HepG2 (cell line): ENCODE measurements around the gene HSPB2. TPM values are rescaled to one million over a fixed set of nuclear protein-coding genes. Genes with fewer than 3 reads are reported as not detected.

Experiments
- HOXD1 ChIP-seq: sonication (generic); formaldehyde crosslinking; IDR thresholded peaks from 2 replicates; pipeline ENCODE4 v1.5.0; 2020; ENCODE audit warnings: missing genetic modification reagents
- MBNL3 ChIP-seq: fragments of 250-450 bp; sonication (Bioruptor Pico); conservative IDR thresholded peaks from 2 replicates; pipeline ENCODE4 v1.8.0; 2022; ENCODE audit warnings: mild to moderate bottlenecking, inconsistent platforms
- PRMT3 ChIP-seq: sonication (generic); formaldehyde crosslinking; IDR thresholded peaks from 2 replicates; pipeline ENCODE4 v1.8.1; 2022; ENCODE audit warnings: low read depth, mild to moderate bottlenecking, moderate library complexity, missing genetic modification reagents, borderline replicate concordance
- RCOR2 ChIP-seq: IDR thresholded peaks from 2 replicates; pipeline ENCODE4 v1.6.1; 2016; ENCODE audit warnings: missing biosample characterization, missing genetic modification reagents
- RNF2 ChIP-seq: fragments of 450-650 bp; conservative IDR thresholded peaks from 2 replicates; pipeline ENCODE4 v1.6.1; 2016; ENCODE audit warnings: low read depth
- U2AF1 ChIP-seq: fragments of 200-400 bp; formaldehyde crosslinking; optimal IDR thresholded peaks from 2 replicates; pipeline ENCODE3; 2017; ENCODE audit warnings: mild to moderate bottlenecking, low read depth, low read length
- ZNF12 ChIP-seq: sonication (generic); formaldehyde crosslinking; IDR thresholded peaks from 2 replicates; pipeline ENCODE4 v1.5.0; 2020; ENCODE audit warnings: missing genetic modification reagents
- ZNF317 ChIP-seq: sonication (generic); formaldehyde crosslinking; IDR thresholded peaks from 2 replicates; pipeline ENCODE4 v1.5.0; 2020; ENCODE audit warnings: mild to moderate bottlenecking, missing genetic modification reagents
- ZNF564 ChIP-seq: sonication (generic); formaldehyde crosslinking; IDR thresholded peaks from 2 replicates; pipeline ENCODE4 v1.8.1; 2023; ENCODE audit warnings: mild to moderate bottlenecking, missing genetic modification reagents
- ZSCAN20 ChIP-seq: sonication (generic); formaldehyde crosslinking; IDR thresholded peaks from 2 replicates; pipeline ENCODE4 v1.4.0; 2020; ENCODE audit warnings: missing genetic modification reagents, mild to moderate bottlenecking, borderline replicate concordance
- polyA plus RNA-seq, 8 experiments: library from polyadenylated mRNA; depleted of rRNA in 3 of 8; stranded (reverse) in 7 of 8; unstranded in 1 of 8; fragments of >200 nt; fragmentation: Illumina TruSeq in 4 of 8; extraction: Trizol in 4 of 8; gene quantifications; 2 replicates each; pipeline versions ENCODE4 v1.2.1 to v1.2.3, GENCODE V29; 2011 to 2016; ENCODE audit warnings: low read depth in 4 of 8, missing spikeins in 1 of 8, mixed read lengths in 1 of 8; ENCODE audit not compliant: insufficient read depth in 1 of 8
- total RNA-seq, 5 experiments: library from RNA; depleted of rRNA; stranded (reverse); fragments of >200 nt; fragmentation: Illumina TruSeq; extraction: Trizol; gene quantifications; 2 replicates each; pipeline ENCODE4 v1.2.3, GENCODE V29; 2016; ENCODE audit warnings: low read depth in 1 of 5
- TF ChIP-seq, protein P1 (sequence below): sonication (generic); formaldehyde crosslinking; IDR thresholded peaks from 2 replicates; pipeline ENCODE4 v1.8.0; 2022; ENCODE audit warnings: missing genetic modification reagents, mild to moderate bottlenecking, borderline replicate concordance
- TF ChIP-seq, protein P2 (sequence below): sonication (generic); formaldehyde crosslinking; IDR thresholded peaks from 2 replicates; pipeline ENCODE4 v1.9.0; 2021; ENCODE audit warnings: missing genetic modification reagents, borderline replicate concordance
- TF ChIP-seq, protein P3 (sequence below), 2 experiments: sonication (generic) in 1 of 2; formaldehyde crosslinking in 1 of 2; IDR thresholded peaks; 2 replicates each; pipeline versions ENCODE4 v1.6.1 to v1.9.0; 2014 to 2022; ENCODE audit warnings: antibody characterized with exemption in 1 of 2, borderline replicate concordance in 1 of 2, inconsistent platforms in 1 of 2, low read depth in 1 of 2, missing genetic modification reagents in 1 of 2
- TF ChIP-seq, protein P4 (sequence below): sonication (generic); formaldehyde crosslinking; IDR thresholded peaks from 2 replicates; pipeline ENCODE4 v1.4.0; 2020; ENCODE audit warnings: missing genetic modification reagents, borderline replicate concordance

Gene HSPB2
- total and polyA plus RNA-seq, 2 of the 13 experiments (the other 11 are each of a cell fraction or from before 2014, with no cell fraction given): 0.04 TPM; not detected in 1

DNA sequence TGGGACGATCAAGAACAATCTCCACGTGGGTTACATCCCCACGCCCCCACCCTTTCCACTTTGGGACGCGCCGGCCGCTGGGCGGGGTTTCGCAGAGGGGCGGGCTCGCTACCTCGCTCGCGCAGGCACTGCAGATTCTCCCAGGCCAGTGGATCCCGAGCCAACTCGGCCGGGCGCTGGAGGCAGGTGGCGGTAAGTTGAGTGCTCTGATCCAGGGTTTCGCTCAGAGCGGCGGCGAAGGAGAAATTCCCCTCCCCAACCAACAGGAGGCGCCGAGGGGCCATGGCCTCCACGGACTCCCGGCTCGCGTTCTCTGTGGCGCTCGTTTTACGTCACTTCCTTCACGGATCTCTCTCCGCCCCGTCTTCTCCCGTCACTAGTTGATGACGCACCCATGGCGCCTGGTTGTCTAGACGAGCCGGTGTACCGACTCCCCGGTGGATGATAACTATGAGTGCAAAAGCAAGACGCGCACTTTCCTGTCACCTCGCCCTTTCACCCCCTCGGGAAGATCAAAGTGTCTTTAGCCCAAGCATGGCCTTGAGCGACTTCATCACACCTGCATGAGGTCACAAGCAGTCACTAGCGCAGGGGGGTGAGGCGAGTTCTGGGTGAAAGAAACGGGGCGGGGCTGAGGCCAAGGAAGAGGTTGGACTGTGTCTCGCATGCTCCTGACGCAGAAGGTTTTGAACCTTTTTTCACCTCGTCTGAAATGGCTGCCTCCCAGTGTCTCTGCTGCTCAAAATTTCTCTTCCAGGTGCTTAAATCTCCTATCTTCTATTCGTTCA, 33.5 kb upstream of the HSPB2 start, which contains the start of the genes CFAP68 and FDXACB1 (continued):
- TF ChIP-seq, protein P1, sequence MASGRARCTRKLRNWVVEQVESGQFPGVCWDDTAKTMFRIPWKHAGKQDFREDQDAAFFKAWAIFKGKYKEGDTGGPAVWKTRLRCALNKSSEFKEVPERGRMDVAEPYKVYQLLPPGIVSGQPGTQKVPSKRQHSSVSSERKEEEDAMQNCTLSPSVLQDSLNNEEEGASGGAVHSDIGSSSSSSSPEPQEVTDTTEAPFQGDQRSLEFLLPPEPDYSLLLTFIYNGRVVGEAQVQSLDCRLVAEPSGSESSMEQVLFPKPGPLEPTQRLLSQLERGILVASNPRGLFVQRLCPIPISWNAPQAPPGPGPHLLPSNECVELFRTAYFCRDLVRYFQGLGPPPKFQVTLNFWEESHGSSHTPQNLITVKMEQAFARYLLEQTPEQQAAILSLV (CRISPR knock-in tag): peak; percentile 34; the same call in 1 of the 2 replicates
- TF ChIP-seq U2AF1 (no peak), MBNL3 (CRISPR knock-in tag) (no peak), PRMT3 (CRISPR knock-in tag) (no peak), ZNF317 (peak; percentile 55; the same call in 1 of the 2 replicates), RNF2 (no peak), ZNF12 (CRISPR knock-in tag) (no peak), RCOR2 (CRISPR knock-in tag) (peak; percentile 27; the same call in 1 of the 2 replicates), ZNF564 (CRISPR knock-in tag) (0 out of 2 replicates have a peak, but pooled peaks have one; percentile 22), HOXD1 (CRISPR knock-in tag) (peak; percentile 81; the same call in 1 of the 2 replicates), ZSCAN20 (CRISPR knock-in tag) (no peak)
- TF ChIP-seq, protein P2, sequence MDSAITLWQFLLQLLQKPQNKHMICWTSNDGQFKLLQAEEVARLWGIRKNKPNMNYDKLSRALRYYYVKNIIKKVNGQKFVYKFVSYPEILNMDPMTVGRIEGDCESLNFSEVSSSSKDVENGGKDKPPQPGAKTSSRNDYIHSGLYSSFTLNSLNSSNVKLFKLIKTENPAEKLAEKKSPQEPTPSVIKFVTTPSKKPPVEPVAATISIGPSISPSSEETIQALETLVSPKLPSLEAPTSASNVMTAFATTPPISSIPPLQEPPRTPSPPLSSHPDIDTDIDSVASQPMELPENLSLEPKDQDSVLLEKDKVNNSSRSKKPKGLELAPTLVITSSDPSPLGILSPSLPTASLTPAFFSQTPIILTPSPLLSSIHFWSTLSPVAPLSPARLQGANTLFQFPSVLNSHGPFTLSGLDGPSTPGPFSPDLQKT (CRISPR knock-in tag): no peak
- TF ChIP-seq, protein P3, sequence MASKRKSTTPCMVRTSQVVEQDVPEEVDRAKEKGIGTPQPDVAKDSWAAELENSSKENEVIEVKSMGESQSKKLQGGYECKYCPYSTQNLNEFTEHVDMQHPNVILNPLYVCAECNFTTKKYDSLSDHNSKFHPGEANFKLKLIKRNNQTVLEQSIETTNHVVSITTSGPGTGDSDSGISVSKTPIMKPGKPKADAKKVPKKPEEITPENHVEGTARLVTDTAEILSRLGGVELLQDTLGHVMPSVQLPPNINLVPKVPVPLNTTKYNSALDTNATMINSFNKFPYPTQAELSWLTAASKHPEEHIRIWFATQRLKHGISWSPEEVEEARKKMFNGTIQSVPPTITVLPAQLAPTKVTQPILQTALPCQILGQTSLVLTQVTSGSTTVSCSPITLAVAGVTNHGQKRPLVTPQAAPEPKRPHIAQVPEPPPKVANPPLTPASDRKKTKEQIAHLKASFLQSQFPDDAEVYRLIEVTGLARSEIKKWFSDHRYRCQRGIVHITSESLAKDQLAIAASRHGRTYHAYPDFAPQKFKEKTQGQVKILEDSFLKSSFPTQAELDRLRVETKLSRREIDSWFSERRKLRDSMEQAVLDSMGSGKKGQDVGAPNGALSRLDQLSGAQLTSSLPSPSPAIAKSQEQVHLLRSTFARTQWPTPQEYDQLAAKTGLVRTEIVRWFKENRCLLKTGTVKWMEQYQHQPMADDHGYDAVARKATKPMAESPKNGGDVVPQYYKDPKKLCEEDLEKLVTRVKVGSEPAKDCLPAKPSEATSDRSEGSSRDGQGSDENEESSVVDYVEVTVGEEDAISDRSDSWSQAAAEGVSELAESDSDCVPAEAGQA (IDR thresholded peaks at IDR 0.05; ENCODE audit: low read depth): peak; percentile 97
- TF ChIP-seq, protein P3 (CRISPR knock-in tag; IDR thresholded peaks at IDR 0.05; ENCODE audit: borderline replicate concordance): no peak
- TF ChIP-seq, protein P4, sequence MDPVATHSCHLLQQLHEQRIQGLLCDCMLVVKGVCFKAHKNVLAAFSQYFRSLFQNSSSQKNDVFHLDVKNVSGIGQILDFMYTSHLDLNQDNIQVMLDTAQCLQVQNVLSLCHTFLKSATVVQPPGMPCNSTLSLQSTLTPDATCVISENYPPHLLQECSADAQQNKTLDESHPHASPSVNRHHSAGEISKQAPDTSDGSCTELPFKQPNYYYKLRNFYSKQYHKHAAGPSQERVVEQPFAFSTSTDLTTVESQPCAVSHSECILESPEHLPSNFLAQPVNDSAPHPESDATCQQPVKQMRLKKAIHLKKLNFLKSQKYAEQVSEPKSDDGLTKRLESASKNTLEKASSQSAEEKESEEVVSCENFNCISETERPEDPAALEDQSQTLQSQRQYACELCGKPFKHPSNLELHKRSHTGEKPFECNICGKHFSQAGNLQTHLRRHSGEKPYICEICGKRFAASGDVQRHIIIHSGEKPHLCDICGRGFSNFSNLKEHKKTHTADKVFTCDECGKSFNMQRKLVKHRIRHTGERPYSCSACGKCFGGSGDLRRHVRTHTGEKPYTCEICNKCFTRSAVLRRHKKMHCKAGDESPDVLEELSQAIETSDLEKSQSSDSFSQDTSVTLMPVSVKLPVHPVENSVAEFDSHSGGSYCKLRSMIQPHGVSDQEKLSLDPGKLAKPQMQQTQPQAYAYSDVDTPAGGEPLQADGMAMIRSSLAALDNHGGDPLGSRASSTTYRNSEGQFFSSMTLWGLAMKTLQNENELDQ (CRISPR knock-in tag): no peak
